K562 (cell line): Measurements from ENCODE around the gene KAT2B. TPM values are rescaled to one million over a fixed set of nuclear protein-coding genes. Genes with fewer than 3 reads are reported as not detected.

Experiments used
- BHLHE40 ChIP-seq: IDR thresholded peaks from 2 replicates; pipeline ENCODE4 v1.6.1; 2011; ENCODE audit warnings: low read length, improper control_type of control experiment
- CBX1 ChIP-seq: sonication (generic); IDR thresholded peaks from 2 replicates; pipeline ENCODE4 v1.6.1; 2016; ENCODE audit warnings: antibody characterized with exemption, low read depth, mild to moderate bottlenecking
- CBX5 ChIP-seq: IDR thresholded peaks from 2 replicates; pipeline ENCODE4 v1.6.1; 2014; ENCODE audit warnings: low read depth, borderline replicate concordance
- ELF1 ChIP-seq: fragments of 200-800 bp; sonication (Bioruptor generic); IDR thresholded peaks from 2 replicates; pipeline ENCODE4 v1.6.1; 2016; ENCODE audit warnings: missing genetic modification characterization, missing compliant biosample characterization
- EP400 ChIP-seq: fragments of 450-650 bp; IDR thresholded peaks from 2 replicates; pipeline ENCODE4 v1.6.1; 2017; ENCODE audit warnings: antibody characterized with exemption, mild to moderate bottlenecking, moderate library complexity
- HDAC1 ChIP-seq, 2 experiments: fragments of 450-650 bp; IDR thresholded peaks; 2 replicates each; pipeline ENCODE4 v1.6.1; 2016 to 2017; ENCODE audit warnings: inconsistent platforms in 1 of 2, mild to moderate bottlenecking in 1 of 2, moderate library complexity in 1 of 2
- MTA3 ChIP-seq: fragments of 450-650 bp; formaldehyde crosslinking; IDR thresholded peaks from 2 replicates; pipeline ENCODE4 v1.6.1; 2017; ENCODE audit warnings: mild to moderate bottlenecking, borderline replicate concordance
- NCOR1 ChIP-seq: fragments of 450-650 bp; IDR thresholded peaks from 2 replicates; pipeline ENCODE4 v1.6.1; 2016; ENCODE audit warnings: mild to moderate bottlenecking, moderate library complexity
- RUNX1 ChIP-seq: sonication (generic); IDR thresholded peaks from 2 replicates; pipeline ENCODE4 v1.6.1; 2016; ENCODE audit warnings: antibody characterized with exemption, low read depth
- SUPT5H ChIP-seq: fragments of 450-650 bp; IDR thresholded peaks from 2 replicates; pipeline ENCODE4 v1.6.1; 2016
- TSC22D4 ChIP-seq: fragments of 450-650 bp; IDR thresholded peaks from 2 replicates; pipeline ENCODE4 v1.6.1; 2016; ENCODE audit warnings: missing genetic modification characterization, missing biosample characterization, control low read depth
- ZNF232 ChIP-seq: sonication (generic); formaldehyde crosslinking; IDR thresholded peaks from 2 replicates; pipeline ENCODE4 v1.8.0; 2022; ENCODE audit warnings: mild to moderate bottlenecking, missing genetic modification reagents
- polyA plus RNA-seq, 8 experiments: library from polyadenylated mRNA; depleted of rRNA in 4 of 8; stranded (reverse) in 5 of 8; unstranded in 3 of 8; fragments of >200 nt; fragmentation: Nextera tagmentation in 2 of 8; fragmentation: Illumina TruSeq in 1 of 8; extraction: Ambion mirVana in 2 of 8; extraction: Trizol in 1 of 8; gene quantifications; 2 replicates each; pipeline versions ENCODE4 v1.2.1 to v1.2.3, GENCODE V29; 2011 to 2014; ENCODE audit warnings: inconsistent platforms in 1 of 8, missing spikeins in 1 of 8
- total RNA-seq, 7 experiments: library from RNA; depleted of rRNA in 6 of 7; stranded (reverse); fragments of >200 nt in 6 of 7; fragmentation: Illumina TruSeq in 2 of 7; extraction: Trizol in 2 of 7; gene quantifications; 2 replicates each; pipeline versions ENCODE4 v1.2.1 to v1.2.3, GENCODE V29; 2011 to 2021; ENCODE audit warnings: low replicate concordance in 1 of 7
- TF ChIP-seq, protein P1 (sequence below): fragments of 450-650 bp; formaldehyde crosslinking; IDR thresholded peaks from 2 replicates; pipeline ENCODE4 v1.4.0; 2022; ENCODE audit warnings: missing genetic modification characterization
- TF ChIP-seq, protein P2 (sequence below): fragments of 250-450 bp; sonication (Bioruptor Pico); IDR thresholded peaks from 2 replicates; pipeline ENCODE4 v1.9.0; 2021; ENCODE audit warnings: mild to moderate bottlenecking, inconsistent platforms
- TF ChIP-seq, protein P3 (sequence below): sonication (generic); formaldehyde crosslinking; IDR thresholded peaks from 2 replicates; pipeline ENCODE4 v1.9.0; 2022; ENCODE audit warnings: mild to moderate bottlenecking, missing genetic modification reagents
- TF ChIP-seq, protein P4 (sequence below): fragments of 250-450 bp; sonication (Bioruptor Pico); IDR thresholded peaks from 2 replicates; pipeline ENCODE4 v1.6.1; 2021; ENCODE audit warnings: mild to moderate bottlenecking
- TF ChIP-seq, protein P5 (sequence below), 2 experiments: fragments of 200-800 bp in 1 of 2; sonication (Bioruptor generic) in 1 of 2; sonication (generic) in 1 of 2; formaldehyde crosslinking in 1 of 2; IDR thresholded peaks in 1 of 2; conservative IDR thresholded peaks in 1 of 2; 2 replicates each; pipeline versions ENCODE4 v1.5.0 to v1.6.1; 2016 to 2020; ENCODE audit warnings: missing compliant biosample characterization in 1 of 2, missing genetic modification characterization in 1 of 2, missing genetic modification reagents in 1 of 2

KAT2B gene
- total and polyA plus RNA-seq, 9 of the 15 experiments (the other 6 are each of a cell fraction or from before 2014, with no cell fraction given), result 3.3 to 14.9 (median 12.2) TPM

DNA sequence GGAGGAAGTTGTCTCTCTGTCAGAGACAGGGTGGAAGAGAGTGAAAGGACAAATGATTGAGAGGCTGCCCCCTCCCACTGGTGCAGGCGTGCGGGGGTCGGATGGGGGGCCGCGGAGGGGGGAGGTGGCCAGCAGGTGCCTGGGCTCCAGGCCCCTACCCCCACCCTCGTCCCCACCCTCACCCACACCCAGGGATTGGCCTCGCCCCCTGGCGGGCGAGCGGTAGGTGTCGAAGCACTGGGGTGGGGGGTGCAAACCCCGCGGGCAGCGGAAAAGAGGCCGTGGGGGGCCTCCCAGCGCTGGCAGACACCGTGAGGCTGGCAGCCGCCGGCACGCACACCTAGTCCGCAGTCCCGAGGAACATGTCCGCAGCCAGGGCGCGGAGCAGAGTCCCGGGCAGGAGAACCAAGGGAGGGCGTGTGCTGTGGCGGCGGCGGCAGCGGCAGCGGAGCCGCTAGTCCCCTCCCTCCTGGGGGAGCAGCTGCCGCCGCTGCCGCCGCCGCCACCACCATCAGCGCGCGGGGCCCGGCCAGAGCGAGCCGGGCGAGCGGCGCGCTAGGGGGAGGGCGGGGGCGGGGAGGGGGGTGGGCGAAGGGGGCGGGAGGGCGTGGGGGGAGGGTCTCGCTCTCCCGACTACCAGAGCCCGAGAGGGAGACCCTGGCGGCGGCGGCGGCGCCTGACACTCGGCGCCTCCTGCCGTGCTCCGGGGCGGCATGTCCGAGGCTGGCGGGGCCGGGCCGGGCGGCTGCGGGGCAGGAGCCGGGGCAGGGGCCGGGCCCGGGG lies at the start of gene KAT2B (continued):
- TF ChIP-seq, protein P1, sequence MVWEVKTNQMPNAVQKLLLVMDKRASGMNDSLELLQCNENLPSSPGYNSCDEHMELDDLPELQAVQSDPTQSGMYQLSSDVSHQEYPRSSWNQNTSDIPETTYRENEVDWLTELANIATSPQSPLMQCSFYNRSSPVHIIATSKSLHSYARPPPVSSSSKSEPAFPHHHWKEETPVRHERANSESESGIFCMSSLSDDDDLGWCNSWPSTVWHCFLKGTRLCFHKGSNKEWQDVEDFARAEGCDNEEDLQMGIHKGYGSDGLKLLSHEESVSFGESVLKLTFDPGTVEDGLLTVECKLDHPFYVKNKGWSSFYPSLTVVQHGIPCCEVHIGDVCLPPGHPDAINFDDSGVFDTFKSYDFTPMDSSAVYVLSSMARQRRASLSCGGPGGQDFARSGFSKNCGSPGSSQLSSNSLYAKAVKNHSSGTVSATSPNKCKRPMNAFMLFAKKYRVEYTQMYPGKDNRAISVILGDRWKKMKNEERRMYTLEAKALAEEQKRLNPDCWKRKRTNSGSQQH, result peak; percentile 33; the same call in 1 of the 2 replicates
- TF ChIP-seq, protein P2, sequence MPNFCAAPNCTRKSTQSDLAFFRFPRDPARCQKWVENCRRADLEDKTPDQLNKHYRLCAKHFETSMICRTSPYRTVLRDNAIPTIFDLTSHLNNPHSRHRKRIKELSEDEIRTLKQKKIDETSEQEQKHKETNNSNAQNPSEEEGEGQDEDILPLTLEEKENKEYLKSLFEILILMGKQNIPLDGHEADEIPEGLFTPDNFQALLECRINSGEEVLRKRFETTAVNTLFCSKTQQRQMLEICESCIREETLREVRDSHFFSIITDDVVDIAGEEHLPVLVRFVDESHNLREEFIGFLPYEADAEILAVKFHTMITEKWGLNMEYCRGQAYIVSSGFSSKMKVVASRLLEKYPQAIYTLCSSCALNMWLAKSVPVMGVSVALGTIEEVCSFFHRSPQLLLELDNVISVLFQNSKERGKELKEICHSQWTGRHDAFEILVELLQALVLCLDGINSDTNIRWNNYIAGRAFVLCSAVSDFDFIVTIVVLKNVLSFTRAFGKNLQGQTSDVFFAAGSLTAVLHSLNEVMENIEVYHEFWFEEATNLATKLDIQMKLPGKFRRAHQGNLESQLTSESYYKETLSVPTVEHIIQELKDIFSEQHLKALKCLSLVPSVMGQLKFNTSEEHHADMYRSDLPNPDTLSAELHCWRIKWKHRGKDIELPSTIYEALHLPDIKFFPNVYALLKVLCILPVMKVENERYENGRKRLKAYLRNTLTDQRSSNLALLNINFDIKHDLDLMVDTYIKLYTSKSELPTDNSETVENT (CRISPR knock-in tag), result peak; percentile 64; the same call in 1 of the 2 replicates
- TF ChIP-seq SUPT5H, result peak; percentile 56
- TF ChIP-seq, protein P3, sequence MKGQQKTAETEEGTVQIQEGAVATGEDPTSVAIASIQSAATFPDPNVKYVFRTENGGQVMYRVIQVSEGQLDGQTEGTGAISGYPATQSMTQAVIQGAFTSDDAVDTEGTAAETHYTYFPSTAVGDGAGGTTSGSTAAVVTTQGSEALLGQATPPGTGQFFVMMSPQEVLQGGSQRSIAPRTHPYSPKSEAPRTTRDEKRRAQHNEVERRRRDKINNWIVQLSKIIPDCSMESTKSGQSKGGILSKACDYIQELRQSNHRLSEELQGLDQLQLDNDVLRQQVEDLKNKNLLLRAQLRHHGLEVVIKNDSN (CRISPR knock-in tag), result no peak
- TF ChIP-seq, protein P4, sequence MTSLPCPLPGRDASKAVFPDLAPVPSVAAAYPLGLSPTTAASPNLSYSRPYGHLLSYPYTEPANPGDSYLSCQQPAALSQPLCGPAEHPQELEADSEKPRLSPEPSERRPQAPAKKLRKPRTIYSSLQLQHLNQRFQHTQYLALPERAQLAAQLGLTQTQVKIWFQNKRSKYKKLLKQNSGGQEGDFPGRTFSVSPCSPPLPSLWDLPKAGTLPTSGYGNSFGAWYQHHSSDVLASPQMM (CRISPR knock-in tag), result no peak
- TF ChIP-seq, protein P5, sequence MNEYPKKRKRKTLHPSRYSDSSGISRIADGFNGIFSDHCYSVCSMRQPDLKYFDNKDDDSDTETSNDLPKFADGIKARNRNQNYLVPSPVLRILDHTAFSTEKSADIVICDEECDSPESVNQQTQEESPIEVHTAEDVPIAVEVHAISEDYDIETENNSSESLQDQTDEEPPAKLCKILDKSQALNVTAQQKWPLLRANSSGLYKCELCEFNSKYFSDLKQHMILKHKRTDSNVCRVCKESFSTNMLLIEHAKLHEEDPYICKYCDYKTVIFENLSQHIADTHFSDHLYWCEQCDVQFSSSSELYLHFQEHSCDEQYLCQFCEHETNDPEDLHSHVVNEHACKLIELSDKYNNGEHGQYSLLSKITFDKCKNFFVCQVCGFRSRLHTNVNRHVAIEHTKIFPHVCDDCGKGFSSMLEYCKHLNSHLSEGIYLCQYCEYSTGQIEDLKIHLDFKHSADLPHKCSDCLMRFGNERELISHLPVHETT (CRISPR knock-in tag; conservative IDR thresholded peaks at IDR 0.05 in 1 of 2, IDR thresholded peaks at IDR 0.05 in 1 of 2), result peak in 1 of 2 experiments; percentile 51; a peak in 1 of 4 replicates
- TF ChIP-seq EP400, result peak; percentile 77
- peak; percentile 16 to 85; a peak in 2 of 4 replicates for TF ChIP-seq HDAC1 (IDR thresholded peaks at IDR 0.05)
- TF ChIP-seq BHLHE40, result peak; percentile 58
- no peak for TF ChIP-seq ELF1 (tag)
- peak; percentile 42; the same call in 1 of the 2 replicates for TF ChIP-seq NCOR1
- TF ChIP-seq CBX5, result peak; percentile 33; the same call in 1 of the 2 replicates
- peak; percentile 76; the same call in 1 of the 2 replicates for TF ChIP-seq CBX1
- TF ChIP-seq ZNF232 (CRISPR knock-in tag), result 0 out of 2 replicates have a peak, but pooled peaks have one; percentile 61
- 0 out of 2 replicates have a peak, but pooled peaks have one; percentile 39 for TF ChIP-seq RUNX1
- no peak for TF ChIP-seq TSC22D4
- TF ChIP-seq MTA3, result peak; percentile 77
